Stimulated activated CD8-positive, alpha-beta memory T cell treated with anti-CD3 and anti-CD28 coated beads, Interleukin-7, amount 100 ng/mL, for 48 hours (primary cell): ENCODE results near the gene NEO1.
"Not testable (repeated sequence)": the region's sequence is repeated elsewhere in the genome, so short reads cannot be mapped to it uniquely, and the experiment has no call there.

ENCODE experiments used
- DNase-seq, 2 donors: peaks; one replicate each; pipeline ENCODE4 v3.0.0-alpha.2; 2020; ENCODE audit warnings: low read depth in 1 of 2; ENCODE audit errors: extremely low read depth in 1 of 2

The NEO1 gene

GRCh38 chr15:73139041-73139743, 86.9 kb downstream of the NEO1 start:
- DNase-seq = no peak

GRCh38 chr15:73139744-73140553, 87.7 kb downstream of the NEO1 start:
- DNase-seq = no peak

- DNase-seq = no peak
Observed at GRCh38 chr15:73141216-73141900, 89.1 kb downstream of the NEO1 start.

GRCh38 chr15:73142802-73143762, 90.8 kb downstream of the NEO1 start:
- DNase-seq = no peak

- no peak for DNase-seq
Observed at GRCh38 chr15:73143763-73144155, 91.5 kb downstream of the NEO1 start.

GRCh38 chr15:73146419-73146818, 94.2 kb downstream of the NEO1 start:
- no peak for DNase-seq

- DNase-seq = no peak
Observed at GRCh38 chr15:73150831-73151230, 98.6 kb downstream of the NEO1 start.

- DNase-seq = no peak
Observed at GRCh38 chr15:73153024-73153423, 100.8 kb downstream of the NEO1 start.

GRCh38 chr15:73153447-73153846, 101.2 kb downstream of the NEO1 start:
- DNase-seq = no peak

GRCh38 chr15:73156431-73157191, 104.3 kb downstream of the NEO1 start:
- no peak for DNase-seq

GRCh38 chr15:73161546-73161945, 109.3 kb downstream of the NEO1 start:
- DNase-seq = no peak

GRCh38 chr15:73165435-73165834, 113.2 kb downstream of the NEO1 start:
- no peak for DNase-seq

GRCh38 chr15:73165844-73166243, 113.6 kb downstream of the NEO1 start:
- DNase-seq = no peak

GRCh38 chr15:73166711-73167110, 114.4 kb downstream of the NEO1 start:
- not testable (repeated sequence) for DNase-seq

GRCh38 chr15:73168487-73168886, 116.2 kb downstream of the NEO1 start:
- DNase-seq = no peak

- DNase-seq = no peak
Observed at GRCh38 chr15:73171711-73172110, 119.4 kb downstream of the NEO1 start.

GRCh38 chr15:73172508-73172907, 120.2 kb downstream of the NEO1 start:
- DNase-seq = no peak

- DNase-seq = no peak
Observed at GRCh38 chr15:73174171-73174570, 121.9 kb downstream of the NEO1 start.

GRCh38 chr15:73175382-73175781, 123.1 kb downstream of the NEO1 start:
- no peak for DNase-seq

- no peak for DNase-seq
Observed at GRCh38 chr15:73176598-73176997, 124.3 kb downstream of the NEO1 start.
